NCI-H1105 (cell line): ENCODE measurements around the gene NPAS3.

Source experiments
- DNase-seq: peaks from one replicate; lab custom pipeline; 2025; lab: John Stamatoyannopoulos, UW

The NPAS3 gene

DNA sequence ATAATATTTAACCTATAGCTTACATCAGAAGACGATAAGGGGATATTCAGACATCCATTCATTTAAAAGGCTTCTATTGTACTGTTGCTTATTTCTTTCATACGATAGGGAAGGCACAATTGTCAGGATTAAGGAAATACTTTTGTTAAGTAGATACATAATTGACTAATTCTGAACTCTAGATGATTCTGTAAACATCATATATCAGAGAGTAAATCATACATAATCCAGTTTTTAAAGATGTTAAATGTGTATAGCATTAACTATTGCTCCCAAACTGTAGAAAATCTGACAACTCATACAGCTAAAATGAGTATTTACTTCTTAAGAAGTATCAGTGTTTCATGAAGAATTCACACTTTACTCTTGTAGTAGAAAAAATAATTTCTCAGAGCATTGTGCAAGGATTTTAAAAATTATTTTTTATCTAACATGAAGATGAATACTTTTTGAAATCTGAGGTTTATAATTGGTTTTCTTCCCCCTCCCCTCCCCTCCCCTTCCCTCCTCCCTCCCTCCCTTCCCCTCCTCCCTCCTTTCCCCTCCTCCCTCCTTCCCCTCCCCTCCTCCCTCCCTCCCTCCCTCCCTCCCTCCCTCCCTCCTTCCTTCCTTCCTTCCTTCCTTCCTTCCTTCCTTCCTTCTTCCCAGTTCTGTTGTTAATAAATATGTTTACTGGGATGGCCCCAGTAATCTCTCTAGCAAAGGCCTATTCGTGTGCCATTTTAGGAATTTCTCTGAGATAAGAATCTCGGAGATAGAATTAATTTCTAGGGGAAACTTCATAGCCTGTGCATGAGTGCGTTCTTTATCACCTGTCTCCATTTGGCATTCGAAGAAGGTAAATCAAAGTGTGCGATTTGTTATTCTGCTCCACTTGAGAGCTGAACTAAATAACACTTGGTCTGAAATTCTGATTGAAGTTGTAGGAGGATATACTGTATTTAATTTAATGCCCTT, 2.3 kb downstream of the NPAS3 start:
- DNase-seq, result no peak

DNA sequence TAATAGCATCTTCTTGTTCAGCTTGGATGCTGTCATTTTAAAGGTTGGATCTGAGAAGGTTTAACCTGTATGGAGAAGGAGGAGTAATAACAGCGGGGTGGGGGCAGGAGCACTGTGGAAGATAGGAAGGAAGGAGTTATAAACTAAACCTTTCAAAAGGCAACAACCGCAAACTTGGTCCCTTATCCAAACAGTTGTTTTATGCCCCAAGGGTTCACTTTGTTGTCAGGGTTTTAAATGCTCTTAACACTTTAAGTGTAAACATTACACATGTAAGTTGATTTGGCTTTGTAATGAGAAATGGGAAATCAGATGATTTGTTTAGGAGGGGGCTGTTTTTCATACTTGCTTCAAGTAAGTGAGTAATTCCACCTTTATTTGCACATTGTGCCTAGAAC, 3.0 kb downstream of the NPAS3 start:
- no peak for DNase-seq

DNA sequence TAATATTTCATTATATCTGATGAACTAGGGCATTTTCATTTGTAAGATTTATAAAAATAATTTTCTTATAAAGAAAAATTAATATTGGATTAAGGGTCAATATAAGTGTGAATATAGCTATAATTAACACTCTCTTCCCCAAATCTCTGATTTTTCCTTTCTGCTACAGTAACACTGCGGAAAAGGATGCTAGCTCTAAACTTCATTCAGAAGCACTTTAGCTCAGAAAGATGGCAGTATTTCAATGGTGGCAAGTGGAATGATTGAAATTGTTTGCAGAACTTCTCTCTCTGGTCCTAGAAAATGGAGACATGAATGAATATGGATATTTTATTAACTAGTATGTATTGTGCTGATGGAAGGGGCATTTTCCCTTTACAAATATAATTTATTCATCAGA, 8.4 kb downstream of the NPAS3 start:
- DNase-seq, result no peak

DNA sequence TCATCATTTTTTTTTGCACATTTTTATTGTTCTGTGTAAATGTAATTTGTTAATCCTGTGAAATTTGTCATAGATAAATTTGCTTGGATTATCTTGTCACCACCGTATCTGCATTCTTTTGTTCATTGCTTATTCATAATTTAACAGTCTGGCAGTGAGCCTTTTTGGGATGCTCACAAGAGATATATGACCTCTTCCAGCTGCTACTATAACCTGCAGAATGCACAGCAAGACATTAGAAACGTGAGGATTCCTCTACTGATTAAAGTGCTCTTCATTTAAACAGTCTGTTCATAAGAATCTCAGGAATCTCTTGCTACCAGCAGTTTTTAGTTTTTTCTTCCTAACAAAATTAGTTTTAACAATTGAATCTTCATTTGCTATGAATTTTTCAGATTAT, 9.1 kb downstream of the NPAS3 start:
- no peak for DNase-seq

DNA sequence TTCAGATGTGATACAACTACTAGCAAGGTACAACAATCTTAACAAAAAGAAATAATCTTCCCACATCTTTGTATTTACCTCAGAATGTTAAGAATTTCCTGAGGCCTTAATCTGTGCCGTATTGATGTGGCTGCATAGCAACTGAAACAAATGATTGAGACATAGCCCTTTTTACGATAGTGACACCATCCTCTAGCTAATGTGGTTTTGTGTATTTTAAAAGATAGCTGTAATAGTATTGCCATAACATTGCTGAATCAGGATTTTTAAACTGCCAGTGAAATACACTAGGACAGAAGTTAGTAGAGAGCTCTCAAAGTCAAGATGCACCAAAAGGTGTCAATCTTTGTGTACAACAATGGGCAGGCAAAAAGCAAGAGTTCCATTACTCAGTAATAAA, 11.9 kb downstream of the NPAS3 start:
- no peak for DNase-seq

DNA sequence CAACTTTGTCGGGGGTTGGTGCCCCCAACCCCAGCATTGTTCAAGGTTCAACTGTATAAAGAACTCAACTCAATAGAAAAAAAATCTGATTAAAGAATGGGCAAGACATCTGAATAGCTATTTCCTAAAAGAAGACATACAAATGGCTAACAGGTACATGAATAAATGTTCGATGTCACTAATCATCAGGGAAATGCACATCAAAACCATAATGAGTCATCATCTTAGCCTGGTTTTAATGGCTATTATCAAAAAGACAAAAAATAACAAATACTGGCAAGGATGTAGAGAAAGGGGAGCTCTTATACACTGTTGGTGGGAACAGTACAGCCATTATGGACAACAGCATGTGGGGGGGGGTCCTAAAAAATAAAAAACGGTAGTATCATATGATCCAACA, 28.7 kb downstream of the NPAS3 start:
- no peak for DNase-seq

DNA sequence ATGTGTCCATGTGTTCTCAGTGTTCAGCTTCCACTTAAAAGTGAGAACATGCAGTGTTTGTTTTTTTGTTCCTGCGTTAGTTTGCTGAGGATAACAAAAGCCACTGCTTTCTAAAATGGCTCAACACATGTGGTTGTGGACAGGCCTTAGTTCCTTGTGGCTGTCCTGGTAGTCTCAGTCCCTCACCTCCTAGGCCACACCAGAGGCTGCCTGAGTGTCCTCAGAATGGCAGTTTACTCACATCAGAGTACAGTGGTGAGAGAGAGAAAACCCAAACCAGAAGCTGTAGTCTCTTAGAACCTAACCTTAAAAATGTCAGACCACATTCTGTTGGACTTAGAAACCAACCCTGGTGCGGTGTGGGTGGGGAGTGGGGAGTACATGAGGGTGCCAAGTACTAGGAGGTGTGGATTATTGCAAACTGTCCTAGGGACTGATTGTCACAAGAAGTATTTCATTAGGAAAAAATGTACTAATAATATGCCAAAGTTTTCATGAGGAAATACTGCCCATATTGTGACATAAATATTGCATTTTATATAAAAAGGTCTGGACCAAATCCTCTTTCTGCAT, 30.4 kb downstream of the NPAS3 start:
- no peak for DNase-seq

DNA sequence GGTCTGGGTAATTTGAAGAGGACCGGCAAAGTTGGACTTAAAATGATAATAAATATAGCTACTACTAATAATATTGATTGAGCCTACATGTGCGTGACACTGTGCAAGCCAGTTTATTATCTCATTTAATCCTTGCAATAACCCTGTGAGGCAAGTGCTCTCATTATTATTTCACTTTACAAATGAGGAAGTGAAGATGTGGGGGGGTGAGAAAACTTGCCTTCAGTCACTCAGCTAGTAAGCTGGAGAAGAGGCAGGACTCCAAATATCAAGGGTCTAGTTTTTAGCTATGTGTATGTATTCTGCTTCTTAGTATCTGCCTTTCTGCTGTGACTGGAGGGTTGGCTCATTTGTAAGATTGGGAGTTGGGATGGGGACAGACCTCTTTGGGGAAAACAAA, 39.2 kb downstream of the NPAS3 start:
- no peak for DNase-seq

DNA sequence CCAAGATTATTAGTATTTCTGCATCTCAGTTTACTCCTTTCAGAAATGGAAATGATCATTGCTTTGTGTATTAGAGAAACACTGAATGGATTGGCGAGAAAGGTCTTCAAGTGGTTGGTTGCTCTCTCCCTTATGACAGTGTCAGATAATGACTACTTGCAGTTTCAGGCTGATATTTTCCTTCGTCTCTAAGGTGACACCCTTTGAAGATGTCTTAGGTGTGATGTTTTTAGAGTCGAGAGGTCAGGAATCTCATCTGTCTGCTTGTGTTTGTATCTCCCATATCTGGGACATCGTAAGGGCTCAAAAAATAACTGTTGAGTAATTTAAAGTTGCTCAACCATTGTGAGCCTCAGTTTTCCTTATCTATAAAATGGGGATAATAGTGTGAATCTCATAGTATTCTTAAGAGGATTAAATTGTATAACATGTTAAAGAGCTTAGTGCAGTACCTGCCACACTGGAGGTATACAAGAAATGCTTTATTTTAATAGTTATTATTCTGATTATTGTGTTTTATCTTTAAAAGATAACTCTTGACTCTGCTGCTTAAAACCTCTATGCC, 40.1 kb downstream of the NPAS3 start:
- no peak for DNase-seq

DNA sequence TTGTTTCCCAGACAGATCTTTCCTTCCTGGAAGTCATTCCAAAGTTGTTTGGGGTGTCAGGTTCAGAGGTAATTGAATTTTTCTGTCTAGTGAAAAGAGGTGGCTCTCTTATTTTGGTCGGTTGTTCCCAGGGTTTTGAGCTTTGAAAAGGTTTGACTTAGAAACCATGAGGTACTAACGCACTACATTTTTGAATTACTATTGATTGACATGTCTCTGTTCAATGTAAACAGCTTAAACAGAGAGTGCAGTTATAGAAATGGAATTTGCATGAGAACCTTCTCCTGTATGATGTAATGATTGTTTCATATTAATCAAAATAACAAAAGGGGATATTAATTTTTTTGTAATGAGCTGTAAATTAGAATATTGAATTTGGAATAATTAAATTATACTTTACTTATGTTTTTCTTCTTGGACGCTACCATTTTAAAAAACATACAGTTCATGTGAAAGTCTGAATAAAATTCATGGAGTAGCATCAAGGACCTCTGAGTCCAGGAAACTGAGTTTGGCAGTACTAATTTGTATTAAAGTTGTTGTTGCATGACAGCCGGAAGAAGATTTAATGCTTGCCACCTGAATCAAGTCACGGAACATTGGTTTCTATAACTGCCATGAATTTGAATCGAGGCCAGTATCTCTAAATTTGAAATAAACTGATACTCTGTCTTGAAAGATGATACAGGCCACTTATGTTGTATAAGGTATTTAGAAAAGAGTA, 41.7 kb downstream of the NPAS3 start:
- peak; percentile 84 for DNase-seq

DNA sequence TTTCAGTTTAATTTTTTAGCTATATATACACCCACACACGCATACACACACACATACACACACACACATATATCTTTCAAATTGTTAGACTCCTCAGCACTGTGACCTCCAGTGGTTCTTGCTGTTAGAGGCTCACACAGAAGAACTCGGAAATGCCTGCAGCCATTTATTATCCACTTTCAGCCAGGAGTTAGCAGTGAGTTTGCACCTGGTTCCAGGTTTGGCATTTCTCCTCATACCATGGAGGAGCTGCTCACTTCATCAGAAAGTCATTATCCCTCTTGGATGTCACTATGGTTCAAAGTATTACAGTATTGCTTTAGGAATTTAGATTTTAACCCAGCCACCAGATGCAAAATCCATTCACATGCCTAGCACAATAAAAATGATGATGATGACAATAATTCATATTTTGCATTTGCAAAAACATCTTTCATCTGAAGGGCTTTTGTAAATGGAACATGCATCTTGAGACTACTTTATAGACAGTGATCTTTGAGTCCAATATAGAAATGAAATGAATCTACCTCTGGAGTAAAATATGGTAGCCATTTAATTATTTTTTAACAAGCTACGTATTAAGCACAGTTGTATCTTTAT, 42.3 kb downstream of the NPAS3 start:
- DNase-seq, result peak; percentile 84

DNA sequence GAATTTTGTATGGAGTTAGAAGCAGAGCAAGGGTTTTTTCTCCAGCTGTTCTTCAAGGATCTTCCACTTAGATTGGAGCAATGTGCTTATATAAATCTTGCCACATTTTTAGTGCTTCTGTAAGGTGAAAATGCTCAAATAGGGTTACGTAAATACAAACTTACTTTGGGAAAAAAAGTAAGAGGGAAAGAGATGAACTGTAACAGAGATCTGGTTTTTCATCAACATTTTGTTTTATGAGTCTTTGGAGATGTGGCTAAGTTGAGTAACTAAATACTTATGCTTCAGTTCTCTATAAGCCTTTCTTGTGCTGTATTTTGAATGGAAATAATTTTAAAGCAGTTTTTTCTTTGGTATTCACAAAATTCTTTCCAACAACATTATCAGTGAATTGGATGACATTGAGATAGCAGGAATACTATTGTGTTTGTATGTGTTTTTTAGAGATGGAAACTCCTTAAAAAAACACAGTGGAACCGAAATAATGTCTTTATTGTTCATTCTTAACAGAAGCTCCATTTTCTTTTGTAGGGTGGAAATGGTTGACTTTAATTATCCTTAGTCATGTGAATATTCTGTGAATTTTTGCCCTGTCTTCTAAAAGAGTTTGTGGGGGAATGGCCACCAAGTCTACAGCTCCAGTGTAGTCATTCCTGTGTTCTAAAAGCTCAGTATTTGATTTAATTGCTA, 45.7 kb downstream of the NPAS3 start:
- no peak for DNase-seq

DNA sequence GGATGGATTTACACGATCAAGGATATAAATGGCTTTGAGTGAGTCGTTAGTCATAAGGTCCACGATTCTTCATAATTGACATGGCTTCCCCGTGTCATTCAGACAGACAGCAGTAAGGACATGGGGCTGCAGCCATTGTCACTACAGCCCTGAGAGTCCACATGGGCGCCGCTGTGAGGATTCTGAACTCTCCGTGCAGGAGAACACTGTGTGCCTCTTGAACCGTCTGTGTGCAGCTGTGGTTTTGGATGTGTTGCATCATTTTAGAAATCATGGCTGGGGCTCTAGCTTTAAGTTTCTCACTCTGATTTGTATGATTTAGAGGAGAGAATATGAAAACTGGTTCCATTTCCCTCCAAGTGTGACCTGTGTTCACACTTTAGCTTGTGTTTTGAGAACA, 47.2 kb downstream of the NPAS3 start:
- DNase-seq, result no peak

DNA sequence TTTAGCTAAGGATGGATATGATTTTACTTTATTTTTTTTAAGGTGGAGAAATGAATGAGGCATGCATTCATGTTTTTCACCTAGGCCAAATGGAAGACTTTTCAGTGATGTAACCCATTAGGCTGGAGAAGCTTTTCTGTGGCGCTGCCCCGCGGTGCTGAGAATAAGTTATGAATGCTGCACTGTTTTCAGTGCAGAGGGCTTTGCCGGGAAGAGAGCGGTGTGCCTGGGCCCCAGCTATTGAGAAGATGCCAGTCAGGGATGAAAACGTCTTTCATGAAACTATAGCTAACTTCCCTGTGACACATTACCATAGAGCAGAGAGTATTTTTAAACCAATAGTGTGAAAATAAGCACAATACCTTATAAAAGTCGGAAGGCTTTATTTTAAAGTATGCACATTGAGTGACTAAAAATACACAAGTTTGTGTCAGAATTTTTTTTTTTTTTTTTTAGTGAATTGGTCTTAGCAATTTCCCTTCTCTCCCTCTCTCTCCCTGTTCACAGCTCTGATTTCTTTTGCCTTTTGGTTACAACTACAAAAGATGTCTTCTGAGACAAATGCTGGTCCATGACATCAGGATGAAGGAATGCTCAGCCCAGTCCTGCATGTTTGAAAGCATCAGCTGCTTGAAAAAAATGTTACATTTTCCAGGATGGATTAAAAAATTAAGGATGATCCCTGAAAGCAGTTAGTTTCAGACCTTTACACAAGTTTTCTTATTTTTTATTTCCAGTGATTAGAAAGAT, 48.3 kb downstream of the NPAS3 start:
- DNase-seq, result no peak

DNA sequence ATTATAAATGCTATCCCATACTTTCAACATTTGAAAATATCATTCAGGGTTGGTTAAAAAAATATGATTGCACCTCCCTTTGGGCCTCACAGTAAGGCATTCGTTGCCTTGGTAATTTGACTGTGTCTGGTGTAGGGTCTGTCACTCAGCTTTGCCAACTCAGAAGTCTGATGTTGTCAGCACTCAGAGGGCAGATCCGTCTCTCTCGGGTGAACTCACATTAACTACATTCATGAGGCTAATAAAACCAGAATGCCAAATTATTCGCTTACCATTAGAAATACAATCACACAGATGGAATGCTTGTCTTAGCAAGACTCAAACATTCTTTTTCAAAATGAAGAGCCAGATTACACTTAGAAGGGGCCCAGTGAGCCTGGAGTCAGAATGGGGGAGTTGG, 53.0 kb downstream of the NPAS3 start:
- no peak for DNase-seq

DNA sequence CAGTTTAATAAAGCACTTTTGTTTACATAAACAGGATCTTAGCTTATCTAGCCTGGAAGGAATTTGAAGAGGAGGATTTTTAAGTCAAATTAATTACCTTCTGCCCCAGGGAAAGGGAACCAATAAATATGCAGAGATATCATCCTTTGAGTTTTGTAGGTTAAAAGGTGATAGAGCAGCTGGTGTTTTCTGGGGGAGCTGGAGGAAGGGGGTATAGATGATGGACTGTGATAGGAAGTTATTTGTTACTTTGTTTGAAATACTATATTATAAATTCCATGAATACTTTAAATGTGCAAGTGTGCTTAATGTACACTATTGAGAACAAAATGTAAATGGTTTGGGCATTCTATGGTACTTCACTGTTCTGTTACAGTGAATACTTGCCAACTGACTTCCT, 55.2 kb downstream of the NPAS3 start:
- no peak for DNase-seq

DNA sequence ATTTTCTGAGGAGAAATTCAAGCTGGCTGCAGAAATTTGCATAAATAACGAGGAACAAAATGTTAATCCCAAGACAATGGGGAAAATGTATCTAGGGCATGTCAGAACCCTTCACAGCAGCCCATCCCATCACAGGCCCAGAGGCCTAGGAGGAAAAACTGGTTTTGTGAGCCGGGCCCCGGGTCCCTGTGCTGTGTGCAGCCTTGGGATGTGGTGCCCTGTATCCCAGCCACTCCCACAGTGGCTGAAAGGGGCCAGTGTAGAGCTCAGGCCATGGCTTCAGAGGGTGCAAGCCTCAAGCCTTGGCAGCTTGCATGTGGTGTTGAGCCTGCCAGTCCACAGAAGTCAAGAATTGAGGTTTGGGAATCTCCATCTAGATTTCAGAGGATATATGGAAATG, 57.7 kb downstream of the NPAS3 start:
- DNase-seq, result no peak

DNA sequence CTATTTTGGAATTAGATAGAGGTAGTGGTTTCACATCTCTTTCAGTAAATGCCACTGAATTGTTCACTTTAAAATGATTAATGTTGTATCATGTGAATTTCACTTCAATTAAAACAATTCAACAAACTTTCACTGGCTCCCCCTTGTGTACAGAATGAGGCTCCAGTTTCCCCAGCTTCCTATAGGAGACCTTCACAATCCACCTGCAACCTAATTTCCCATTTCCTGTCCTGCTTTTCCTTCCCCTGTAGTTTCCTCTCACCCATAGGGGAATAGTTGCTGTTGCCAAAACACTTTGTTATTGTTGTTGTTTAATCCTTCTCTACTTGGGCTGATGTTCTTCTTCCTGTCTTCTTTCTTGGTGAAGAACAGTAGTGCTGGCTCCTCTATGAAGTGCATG, 59.8 kb downstream of the NPAS3 start:
- DNase-seq, result no peak

DNA sequence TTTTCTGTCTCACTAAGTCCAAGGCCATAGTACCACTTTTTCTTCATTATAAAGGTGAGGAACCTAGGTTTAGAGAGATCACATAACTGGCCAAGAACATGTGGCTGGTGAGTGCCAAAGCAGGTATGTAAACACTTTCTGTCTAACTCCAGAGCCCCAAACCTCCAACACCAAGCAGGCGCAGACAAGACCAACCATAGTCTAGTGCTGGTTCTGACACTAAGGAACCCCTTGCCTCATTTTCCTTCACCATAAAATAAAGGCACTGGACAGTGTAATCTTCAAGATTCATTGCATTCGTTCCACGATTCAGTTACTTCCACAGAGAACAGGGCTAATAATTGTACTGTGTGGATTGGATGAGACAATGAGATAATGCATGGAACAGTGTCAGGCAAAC, 71.0 kb downstream of the NPAS3 start:
- DNase-seq, result no peak

DNA sequence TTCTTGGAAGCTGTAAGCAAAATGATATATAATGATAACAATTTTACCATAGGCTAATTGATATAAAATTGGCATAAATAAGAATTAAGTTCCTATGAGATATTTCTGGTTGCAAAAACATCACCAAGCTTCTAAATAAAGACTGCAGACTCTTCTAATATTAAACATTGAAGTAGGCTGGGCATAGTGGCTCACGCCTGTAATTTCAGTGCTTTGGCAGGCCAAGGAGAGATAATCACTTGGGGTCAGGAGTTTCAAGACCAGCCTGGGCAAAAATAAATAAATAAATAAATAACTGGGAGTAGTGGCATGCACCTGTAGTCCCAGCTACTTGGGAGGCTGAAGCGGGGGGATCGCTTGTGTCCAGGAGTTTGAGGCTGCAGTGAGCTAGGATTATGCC, 71.8 kb downstream of the NPAS3 start:
- DNase-seq, result no peak

DNA sequence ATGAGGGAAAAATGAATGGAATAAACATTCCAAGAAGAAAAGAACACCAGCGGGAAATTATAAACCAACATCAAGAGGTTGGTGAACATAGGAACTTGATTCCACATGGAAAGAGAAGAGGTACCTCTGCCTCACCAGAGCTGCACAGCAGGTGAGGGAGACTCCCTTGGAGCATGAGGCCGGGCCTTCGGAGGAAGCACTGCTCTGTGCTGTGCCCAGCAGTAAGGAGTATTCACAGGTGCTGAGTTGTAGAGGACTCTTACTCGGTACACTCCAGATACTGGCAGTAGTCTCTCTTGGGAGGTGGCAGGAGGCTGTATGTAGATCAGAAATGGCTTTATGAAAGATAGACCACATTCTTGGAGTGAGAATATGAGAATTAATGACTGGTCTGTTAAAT, 76.0 kb downstream of the NPAS3 start:
- no peak for DNase-seq
